Measurements from ENCODE around the gene SALL4.
A peak's percentile ranks its signal among the peaks of the same experiment; 100 is the strongest.
"Not testable (repeated sequence)": the region's sequence is repeated elsewhere in the genome, so short reads cannot be mapped to it uniquely, and the experiment has no call there.

The SALL4 gene

GRCh38 chr20:51789434-51789833 is 12.9 kb downstream of the SALL4 start:
- Histone ChIP-seq H3K27ac (ENCODE audit: low read depth, low read length, severe bottlenecking) (no peak overlapping the region), H3K4me1 (ENCODE audit: control insufficient read depth, insufficient read depth, low read length, poor library complexity, severe bottlenecking) (no peaks in the 10 kb centered on the region), H3K9me3 (ENCODE audit: control insufficient read depth, low read length) (no peaks in the 10 kb centered on the region), H3K36me3 (ENCODE audit: control insufficient read depth, insufficient read depth, low read length) (peaks cover 95% of the 10 kb centered on the region), H3K4me3 (ENCODE audit: extremely low read depth, insufficient read depth, low read length, poor library complexity, severe bottlenecking) (no peak overlapping the region)
- WGBS, 2 experiments (ENCODE audit: insufficient coverage in 2 of 2) = 88 to 100% methylated on average over 1 of the region's 2 CpGs

GRCh38 chr20:51788822-51789221 is 13.5 kb downstream of the SALL4 start:
- peaks cover 97% of the 10 kb centered on the region for H3K36me3 ChIP-seq (ENCODE audit: control insufficient read depth, insufficient read depth, low read length)
- no peak overlapping the region for H3K4me3 ChIP-seq (ENCODE audit: extremely low read depth, insufficient read depth, low read length, poor library complexity, severe bottlenecking)
- no peaks in the 10 kb centered on the region for H3K9me3 ChIP-seq (ENCODE audit: control insufficient read depth, low read length)
- H3K27ac ChIP-seq (ENCODE audit: low read depth, low read length, severe bottlenecking) = no peak overlapping the region
- H3K4me1 ChIP-seq (ENCODE audit: control insufficient read depth, insufficient read depth, low read length, poor library complexity, severe bottlenecking) = no peaks in the 10 kb centered on the region
- WGBS, 2 experiments (ENCODE audit: insufficient coverage in 2 of 2) = 90 to 98% methylated on average over 11 to 12 of the region's 14 CpGs

GRCh38 chr20:51784299-51784698 is 18.0 kb downstream of the SALL4 start:
- H3K4me1 ChIP-seq (ENCODE audit: control insufficient read depth, insufficient read depth, low read length, poor library complexity, severe bottlenecking) = no peaks in the 10 kb centered on the region
- H3K9me3 ChIP-seq (ENCODE audit: control insufficient read depth, low read length) = peaks cover 16% of the 10 kb centered on the region
- 97% methylated on average over 11 to 13 of the region's 15 CpGs for WGBS, 2 experiments (ENCODE audit: insufficient coverage in 2 of 2)
- H3K36me3 ChIP-seq (ENCODE audit: control insufficient read depth, insufficient read depth, low read length) = peaks cover 98% of the 10 kb centered on the region
- no peak overlapping the region for H3K27ac ChIP-seq (ENCODE audit: low read depth, low read length, severe bottlenecking)
- H3K4me3 ChIP-seq (ENCODE audit: extremely low read depth, insufficient read depth, low read length, poor library complexity, severe bottlenecking) = no peak overlapping the region

GRCh38 chr20:51778229-51778759 is 24.0 kb downstream of the SALL4 start:
- H3K4me1 ChIP-seq (ENCODE audit: control insufficient read depth, insufficient read depth, low read length, poor library complexity, severe bottlenecking); H3K4me3 ChIP-seq (ENCODE audit: extremely low read depth, insufficient read depth, low read length, poor library complexity, severe bottlenecking); H3K27ac ChIP-seq (ENCODE audit: low read depth, low read length, severe bottlenecking): not testable (repeated sequence)
- WGBS, 2 experiments (ENCODE audit: insufficient coverage in 2 of 2) = 93% methylated on average over 2 of the region's 4 CpGs; no CpG with 5 or more reads in 1 of the 2 experiments
- peaks cover 57% of the 10 kb centered on the region for H3K36me3 ChIP-seq (ENCODE audit: control insufficient read depth, insufficient read depth, low read length)
- peaks cover 25% of the 10 kb centered on the region for H3K9me3 ChIP-seq (ENCODE audit: control insufficient read depth, low read length)

- WGBS, 2 experiments (ENCODE audit: insufficient coverage in 2 of 2) = no CpG with 5 or more reads among the region's 1 CpG
- H3K4me1 ChIP-seq (ENCODE audit: control insufficient read depth, insufficient read depth, low read length, poor library complexity, severe bottlenecking) = no peaks in the 10 kb centered on the region
- no peak overlapping the region for H3K4me3 ChIP-seq (ENCODE audit: extremely low read depth, insufficient read depth, low read length, poor library complexity, severe bottlenecking)
- peaks cover 35% of the 10 kb centered on the region for H3K36me3 ChIP-seq (ENCODE audit: control insufficient read depth, insufficient read depth, low read length)
- peaks cover 16% of the 10 kb centered on the region for H3K9me3 ChIP-seq (ENCODE audit: control insufficient read depth, low read length)
- H3K27ac ChIP-seq (ENCODE audit: low read depth, low read length, severe bottlenecking) = no peak overlapping the region
These were observed 27.1 kb downstream of the SALL4 start for GRCh38 chr20:51775241-51775640.

- no peak overlapping the region for H3K27ac ChIP-seq (ENCODE audit: low read depth, low read length, severe bottlenecking)
- H3K36me3 ChIP-seq (ENCODE audit: control insufficient read depth, insufficient read depth, low read length) = peaks cover 21% of the 10 kb centered on the region
- H3K9me3 ChIP-seq (ENCODE audit: control insufficient read depth, low read length) = no peaks in the 10 kb centered on the region
- no peak overlapping the region for H3K4me3 ChIP-seq (ENCODE audit: extremely low read depth, insufficient read depth, low read length, poor library complexity, severe bottlenecking)
- H3K4me1 ChIP-seq (ENCODE audit: control insufficient read depth, insufficient read depth, low read length, poor library complexity, severe bottlenecking) = no peaks in the 10 kb centered on the region
- WGBS, 2 experiments (ENCODE audit: insufficient coverage in 2 of 2) = 87 to 90% methylated on average over 2 to 4 of the region's 4 CpGs
These were observed 30.1 kb downstream of the SALL4 start for GRCh38 chr20:51772236-51772635.

- no peak overlapping the region for H3K4me3 ChIP-seq (ENCODE audit: extremely low read depth, insufficient read depth, low read length, poor library complexity, severe bottlenecking)
- no peaks in the 10 kb centered on the region for H3K4me1 ChIP-seq (ENCODE audit: control insufficient read depth, insufficient read depth, low read length, poor library complexity, severe bottlenecking)
- no peaks in the 10 kb centered on the region for H3K9me3 ChIP-seq (ENCODE audit: control insufficient read depth, low read length)
- H3K27ac ChIP-seq (ENCODE audit: low read depth, low read length, severe bottlenecking) = no peak overlapping the region
- 95% methylated on average over 5 to 7 of the region's 9 CpGs for WGBS, 2 experiments (ENCODE audit: insufficient coverage in 2 of 2)
- peaks cover 11% of the 10 kb centered on the region for H3K36me3 ChIP-seq (ENCODE audit: control insufficient read depth, insufficient read depth, low read length)
These were observed 32.2 kb downstream of the SALL4 start for GRCh38 chr20:51769976-51770615.

- WGBS, 2 experiments (ENCODE audit: insufficient coverage in 2 of 2) = 81 to 88% methylated on average over 9 to 10 of the region's 16 CpGs
- H3K36me3 ChIP-seq (ENCODE audit: control insufficient read depth, insufficient read depth, low read length) = peaks cover 11% of the 10 kb centered on the region
- H3K4me1 ChIP-seq (ENCODE audit: control insufficient read depth, insufficient read depth, low read length, poor library complexity, severe bottlenecking) = no peaks in the 10 kb centered on the region
- no peaks in the 10 kb centered on the region for H3K9me3 ChIP-seq (ENCODE audit: control insufficient read depth, low read length)
- no peak overlapping the region for H3K27ac ChIP-seq (ENCODE audit: low read depth, low read length, severe bottlenecking)
- H3K4me3 ChIP-seq (ENCODE audit: extremely low read depth, insufficient read depth, low read length, poor library complexity, severe bottlenecking) = no peak overlapping the region
These were observed 33.4 kb downstream of the SALL4 start for GRCh38 chr20:51768759-51769517.

GRCh38 chr20:51767867-51768758 is 34.2 kb downstream of the SALL4 start, which contains the start of gene ATP9A:
Gene ATP9A, minus strand, starts transcription at chr20:51768390. Its CDS starts 21 bp downstream, at chr20:51768369.
- Histone ChIP-seq H3K9me3 (ENCODE audit: control insufficient read depth, low read length) (no peaks in the 10 kb centered on the region), H3K4me1 (ENCODE audit: control insufficient read depth, insufficient read depth, low read length, poor library complexity, severe bottlenecking) (no peaks in the 10 kb centered on the region), H3K36me3 (ENCODE audit: control insufficient read depth, insufficient read depth, low read length) (peaks cover 7% of the 10 kb centered on the region), H3K4me3 (ENCODE audit: extremely low read depth, insufficient read depth, low read length, poor library complexity, severe bottlenecking) (peak within 1 kb of the TSS; percentile 61), H3K27ac (ENCODE audit: low read depth, low read length, severe bottlenecking) (no peak within 1 kb of the TSS)
- 2% methylated on average over 50 to 95 of the region's 131 CpGs for WGBS, 2 experiments (ENCODE audit: insufficient coverage in 2 of 2)
